GM19324 (cell line): Measurements from ENCODE around the gene ANXA2.

Source experiments
- ATAC-seq: cut with Tn5 transposase; IDR thresholded peaks from one replicate; pipeline ENCODE4 v1.9.1; 2021; ENCODE audit warnings: mild to moderate bottlenecking, moderate library complexity; ENCODE audit not compliant: unreplicated experiment, low FRiP score

ANXA2 gene

DNA sequence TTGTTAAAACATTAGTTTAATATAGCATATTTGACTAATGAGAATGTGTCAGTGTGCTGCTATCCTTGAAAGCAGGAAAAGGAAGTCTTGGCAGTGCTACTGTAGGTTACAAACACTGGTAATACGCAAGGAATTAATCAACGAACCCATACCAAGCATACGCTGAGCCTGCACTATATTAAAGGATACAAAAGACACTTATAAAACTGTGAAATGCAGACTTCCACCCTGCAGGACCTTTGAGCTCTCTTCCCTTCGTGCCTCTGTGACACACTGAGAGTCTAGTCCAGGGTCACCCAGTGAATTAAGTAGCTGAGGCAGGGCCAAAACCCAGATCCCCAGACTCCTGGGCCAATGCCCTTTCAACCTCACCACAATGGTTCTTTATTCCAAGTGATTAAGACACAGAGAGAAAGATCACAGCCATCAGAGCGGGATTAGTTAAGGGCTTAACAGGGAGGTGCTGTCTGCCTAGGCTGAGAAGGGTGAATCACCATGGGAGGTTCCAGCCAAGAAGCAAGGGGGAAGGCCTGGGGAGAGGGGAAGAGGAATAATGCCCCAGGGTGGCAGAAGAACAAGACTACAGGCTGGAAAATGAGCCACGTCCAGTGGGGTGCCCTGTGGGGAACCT is 6.8 kb downstream of the ANXA2 start:
- no peak for ATAC-seq

DNA sequence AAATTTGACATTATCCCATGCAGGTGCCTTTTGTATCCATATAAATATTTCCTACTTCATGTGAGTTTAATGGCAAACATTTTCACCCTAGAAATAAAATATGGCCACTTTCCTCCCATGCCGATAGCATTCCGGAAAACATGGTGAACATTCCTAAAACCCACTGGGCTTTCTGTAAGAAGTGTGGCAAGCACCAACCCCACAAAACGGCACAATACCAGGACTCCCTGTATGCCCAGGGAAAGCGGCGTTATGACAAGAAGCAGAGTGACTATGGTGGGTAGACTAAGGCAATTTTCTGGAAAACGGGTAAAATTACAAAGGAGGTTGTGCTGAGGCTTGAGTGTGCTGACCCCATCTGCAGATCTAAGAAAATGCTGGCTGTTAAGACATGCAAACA is 7.6 kb downstream of the ANXA2 start:
- no peak for ATAC-seq

DNA sequence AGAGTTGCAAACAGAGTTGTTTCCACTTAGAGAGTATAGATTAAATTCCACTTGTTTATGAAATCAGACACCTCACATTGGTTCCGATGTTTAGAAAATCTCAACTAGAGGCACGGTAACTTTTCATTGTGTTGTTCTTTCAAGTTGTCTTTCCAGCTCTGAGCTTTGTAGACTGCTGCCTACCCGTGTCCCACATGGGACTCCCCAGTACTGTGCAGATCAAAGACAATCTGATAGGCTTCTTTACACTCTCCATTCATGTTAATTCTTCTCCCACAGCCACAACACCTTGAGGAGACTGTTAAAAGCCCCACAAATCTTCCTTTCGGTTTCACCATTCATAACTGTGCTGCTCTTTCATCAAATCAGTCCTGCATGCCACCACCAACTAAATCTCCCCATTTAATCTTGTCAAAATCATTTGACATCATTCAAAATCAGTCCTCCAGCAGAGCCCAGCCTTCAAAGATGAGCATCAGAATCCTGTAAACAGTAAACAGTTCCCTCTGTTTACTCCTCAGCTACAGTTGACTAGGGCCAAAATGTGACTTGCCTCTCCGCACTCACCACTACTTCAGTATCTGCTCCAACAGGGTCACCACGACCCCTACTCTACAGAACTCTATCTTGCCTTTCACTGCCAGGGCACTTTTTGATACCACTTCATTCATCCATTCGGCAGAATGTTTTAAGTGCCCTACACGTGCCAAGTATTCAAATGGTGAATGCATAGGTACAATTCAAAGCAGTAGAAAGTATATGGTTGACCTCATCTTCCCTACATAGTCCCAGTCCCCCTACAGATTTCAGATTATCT is 8.3 kb downstream of the ANXA2 start:
- ATAC-seq = peak; percentile 58

- ATAC-seq = no peak
Observed at GRCh38 chr15:60387321-60387720, 10.5 kb downstream of the ANXA2 start.

GRCh38 chr15:60386615-60387014 is 11.2 kb downstream of the ANXA2 start:
- no peak for ATAC-seq

DNA sequence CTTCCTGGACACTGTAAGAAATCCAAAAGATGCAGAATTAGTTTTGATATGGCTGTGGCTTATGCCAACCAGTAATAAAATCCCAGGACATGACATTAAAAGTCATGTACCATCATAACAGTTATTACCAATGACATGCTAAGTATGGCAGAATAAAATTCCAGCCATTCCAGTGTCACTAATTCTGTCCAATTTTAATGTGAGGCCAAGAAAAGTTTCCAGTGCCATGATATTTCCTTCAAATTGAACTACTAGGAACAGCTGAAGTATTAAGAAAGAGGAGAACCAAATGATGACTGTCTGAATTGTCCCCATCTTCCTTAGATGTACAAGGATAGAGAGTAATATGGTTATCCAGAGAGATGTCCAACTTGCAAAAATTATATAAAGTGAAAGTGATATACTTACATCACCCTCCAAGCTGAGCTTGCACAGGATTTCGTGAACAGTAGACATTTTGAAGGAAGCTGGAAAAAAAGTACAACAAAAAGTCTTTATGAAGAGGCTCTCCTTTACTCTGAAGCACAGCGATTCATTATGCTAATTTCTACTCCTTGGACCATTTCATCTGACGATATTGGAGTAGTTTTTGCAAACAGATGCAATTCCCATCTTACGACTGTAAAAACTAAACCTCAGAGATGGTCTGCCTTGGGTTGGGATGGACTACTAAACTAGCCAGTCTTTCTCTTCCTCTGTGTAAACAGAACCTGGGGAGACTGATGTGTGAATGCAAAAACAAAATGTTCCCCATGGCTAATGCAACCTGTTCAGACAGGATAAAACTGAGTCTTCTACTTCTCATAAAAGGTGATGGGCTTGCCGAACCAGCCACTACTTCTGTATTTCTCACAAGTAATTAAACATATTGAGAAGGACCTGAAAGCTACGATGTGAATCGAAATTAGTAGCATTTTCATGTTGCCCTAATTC is 11.9 kb downstream of the ANXA2 start:
- no peak for ATAC-seq

DNA sequence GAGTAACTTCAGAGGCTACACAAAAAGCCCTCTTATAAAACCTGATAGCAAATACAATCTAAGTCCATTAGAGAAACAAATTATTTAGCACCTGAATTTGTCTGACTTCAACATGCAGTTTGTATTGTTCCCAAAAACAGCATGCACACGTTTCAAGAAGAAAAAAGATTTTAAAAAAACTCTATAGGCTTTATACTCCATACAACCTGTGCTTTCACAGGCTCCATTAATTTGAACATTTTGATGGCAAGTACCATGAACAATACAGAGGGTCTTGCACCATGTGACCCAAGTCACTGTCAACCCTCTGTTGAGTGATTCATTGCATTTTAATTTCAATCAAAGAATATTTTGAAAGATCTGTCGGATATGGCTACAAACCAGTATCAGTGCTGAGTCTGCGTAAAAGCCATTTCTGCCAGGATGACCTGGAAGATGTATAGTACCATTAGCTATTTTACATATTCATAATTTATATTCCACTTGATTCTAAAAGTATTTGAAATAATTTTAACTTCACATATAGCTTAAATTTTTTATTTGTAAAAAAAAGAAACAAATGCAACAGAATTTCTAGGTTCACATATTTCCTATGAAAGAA is 13.2 kb downstream of the ANXA2 start:
- no peak for ATAC-seq

GRCh38 chr15:60384053-60384452 is 13.7 kb downstream of the ANXA2 start:
- ATAC-seq = no peak

DNA sequence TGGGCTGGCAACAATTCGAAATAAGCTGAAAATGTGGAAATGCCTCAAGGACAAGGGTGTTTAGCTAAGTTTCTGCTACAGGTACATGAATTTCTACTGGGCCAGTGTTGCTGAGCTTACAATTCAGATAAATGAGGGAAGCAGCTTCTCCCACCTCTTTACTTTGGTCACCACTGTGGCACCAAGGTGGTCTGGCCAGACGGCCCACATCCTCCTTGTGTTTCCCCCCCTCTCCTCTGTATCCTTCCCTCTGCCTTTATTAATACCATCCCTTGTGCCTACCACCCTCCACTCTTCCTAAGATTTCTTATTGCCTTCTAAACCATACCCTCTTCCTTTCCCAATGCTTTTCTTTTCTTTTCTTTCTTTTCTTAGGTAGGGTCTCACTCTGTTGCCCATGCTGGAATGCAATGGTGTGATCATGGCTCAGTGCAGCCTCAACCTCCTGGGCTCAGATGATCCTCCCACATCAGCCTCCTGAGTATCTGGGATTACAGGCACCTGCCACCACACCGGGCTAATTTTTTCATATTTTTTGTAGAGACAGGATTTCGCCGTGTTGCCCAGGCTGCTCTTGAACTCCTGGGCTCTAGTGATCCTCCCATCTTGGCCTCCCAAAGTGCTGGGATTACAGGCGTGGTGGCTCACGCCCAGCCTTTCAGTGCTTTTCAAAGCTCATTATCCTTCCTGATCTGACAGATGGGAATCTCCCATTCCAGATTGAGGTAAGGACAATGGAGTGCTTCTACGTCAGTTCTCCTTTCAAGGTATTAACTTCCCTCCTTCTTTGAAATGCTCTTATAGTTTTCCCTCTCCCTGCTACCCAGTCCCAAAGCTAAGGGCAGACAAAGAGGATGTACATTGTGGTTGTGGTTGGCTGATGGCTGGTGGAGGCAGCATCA is 14.8 kb downstream of the ANXA2 start:
- no peak for ATAC-seq

DNA sequence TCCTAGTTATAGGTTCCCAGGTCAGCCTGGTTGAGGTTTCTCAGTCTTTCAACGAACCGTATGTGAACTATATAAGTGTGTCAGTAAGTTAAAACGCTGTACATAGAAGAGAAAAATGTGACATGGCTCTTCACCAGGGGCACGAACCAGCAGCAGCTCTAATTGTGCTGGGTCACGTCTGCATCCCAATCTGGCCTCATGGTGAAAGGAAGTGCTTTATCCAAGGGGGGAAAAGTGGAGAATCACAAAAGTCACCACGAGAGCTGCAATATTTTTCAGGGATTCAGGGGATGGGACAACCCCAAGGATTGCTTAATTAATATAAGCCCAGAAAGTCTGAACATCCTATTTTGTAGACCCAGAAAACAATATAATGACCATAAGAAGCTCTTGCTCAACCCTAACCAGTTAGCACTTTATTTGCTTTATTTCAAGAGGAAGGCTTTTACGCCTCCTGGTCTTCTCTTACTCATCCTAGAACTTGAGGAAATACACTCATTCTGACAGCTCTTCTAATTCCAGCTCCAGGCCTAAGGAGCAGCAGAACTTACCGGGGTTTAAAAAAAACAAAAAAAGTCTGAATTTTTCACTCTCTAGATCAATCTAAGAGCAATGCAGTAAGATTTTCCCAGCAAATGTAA is 16.5 kb downstream of the ANXA2 start:
- ATAC-seq = no peak

GRCh38 chr15:60379525-60380274 is 18.1 kb downstream of the ANXA2 start:
- ATAC-seq = no peak

GRCh38 chr15:60379185-60379524 is 18.6 kb downstream of the ANXA2 start:
- ATAC-seq = no peak

DNA sequence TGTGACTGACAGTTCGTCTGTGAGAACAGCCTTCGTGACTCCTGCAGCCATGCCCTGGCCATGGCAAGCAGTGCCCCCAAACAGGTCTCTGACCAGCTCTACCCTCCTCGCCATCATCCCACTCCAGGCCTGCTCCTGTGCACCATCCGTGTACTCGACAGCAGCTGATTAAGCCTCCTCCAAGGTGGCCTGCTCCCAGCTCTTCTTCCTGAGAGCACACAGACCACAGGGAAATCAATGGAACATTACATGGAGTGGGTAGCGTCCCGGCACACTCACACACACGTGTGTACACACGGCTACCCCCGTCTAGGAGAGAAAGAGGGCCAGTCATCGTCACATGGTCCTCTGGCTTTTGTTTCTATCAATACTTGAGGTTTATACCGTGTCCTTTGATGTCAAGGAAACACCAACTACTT is 21.1 kb downstream of the ANXA2 start:
- ATAC-seq = no peak

- no peak for ATAC-seq
Observed at GRCh38 chr15:60375306-60375705, 22.5 kb downstream of the ANXA2 start.

- no peak for ATAC-seq
Observed at GRCh38 chr15:60374628-60375081, 23.1 kb downstream of the ANXA2 start.

GRCh38 chr15:60374209-60374608 is 23.6 kb downstream of the ANXA2 start:
- ATAC-seq = no peak

DNA sequence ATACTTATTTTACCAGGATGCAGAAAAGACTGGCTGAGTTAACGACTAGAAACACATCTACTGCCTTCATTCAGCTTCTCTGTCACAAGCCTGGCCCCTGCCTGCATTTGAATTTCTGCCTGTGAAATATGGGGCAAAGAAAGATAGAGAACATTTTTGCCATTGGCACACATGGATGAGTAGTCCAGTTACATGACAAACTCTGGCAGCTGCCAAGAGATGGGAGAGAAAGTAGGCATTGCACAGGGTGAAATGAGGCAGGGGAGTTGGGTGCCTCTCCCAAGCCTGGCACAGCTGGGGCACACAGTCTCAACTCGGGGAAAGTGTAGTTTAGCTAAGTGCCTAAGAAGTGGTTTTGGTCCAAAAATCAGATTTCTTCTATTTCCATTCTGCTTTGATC is 24.0 kb downstream of the ANXA2 start:
- no peak for ATAC-seq

DNA sequence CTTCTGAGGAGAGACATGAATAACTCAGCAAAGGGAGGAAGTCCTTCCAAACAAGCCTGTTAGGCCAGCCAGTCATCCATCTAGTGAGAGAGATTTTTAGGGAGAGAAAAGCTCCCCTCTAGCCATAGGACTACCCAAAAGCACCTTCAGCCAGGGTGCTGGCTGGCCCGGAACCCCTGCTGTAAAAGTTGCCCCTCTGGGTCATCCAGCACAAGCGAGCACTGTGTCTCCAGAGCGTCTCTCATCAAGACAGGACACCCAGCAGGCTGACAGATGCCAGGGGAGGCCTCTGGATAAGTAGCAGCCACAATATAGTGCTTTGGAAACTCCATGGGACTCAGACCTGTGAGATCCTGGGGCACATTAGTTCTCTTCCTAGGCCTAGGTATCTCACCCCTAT is 24.5 kb downstream of the ANXA2 start:
- ATAC-seq = no peak

DNA sequence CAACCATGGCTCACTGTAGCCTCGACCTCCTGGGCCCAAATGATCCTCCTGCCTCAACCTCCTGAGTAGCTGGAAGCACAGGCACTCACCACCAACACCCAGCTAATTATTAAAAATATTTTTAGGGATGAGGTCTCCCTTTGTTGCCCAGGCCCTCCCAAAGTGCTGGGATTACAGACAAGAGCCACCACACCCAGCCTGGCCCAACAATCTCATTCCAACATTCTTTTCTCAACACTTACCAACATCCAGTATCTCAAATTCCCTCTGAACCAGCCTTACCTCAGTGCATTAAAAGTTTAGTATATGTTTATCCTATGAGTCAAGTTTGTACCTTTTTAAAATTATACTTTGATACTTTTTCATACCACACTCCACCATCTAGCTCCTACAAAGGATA is 25.0 kb downstream of the ANXA2 start:
- ATAC-seq = no peak
